ENCODE data around the gene PSMA2.

The PSMA2 gene

DNA sequence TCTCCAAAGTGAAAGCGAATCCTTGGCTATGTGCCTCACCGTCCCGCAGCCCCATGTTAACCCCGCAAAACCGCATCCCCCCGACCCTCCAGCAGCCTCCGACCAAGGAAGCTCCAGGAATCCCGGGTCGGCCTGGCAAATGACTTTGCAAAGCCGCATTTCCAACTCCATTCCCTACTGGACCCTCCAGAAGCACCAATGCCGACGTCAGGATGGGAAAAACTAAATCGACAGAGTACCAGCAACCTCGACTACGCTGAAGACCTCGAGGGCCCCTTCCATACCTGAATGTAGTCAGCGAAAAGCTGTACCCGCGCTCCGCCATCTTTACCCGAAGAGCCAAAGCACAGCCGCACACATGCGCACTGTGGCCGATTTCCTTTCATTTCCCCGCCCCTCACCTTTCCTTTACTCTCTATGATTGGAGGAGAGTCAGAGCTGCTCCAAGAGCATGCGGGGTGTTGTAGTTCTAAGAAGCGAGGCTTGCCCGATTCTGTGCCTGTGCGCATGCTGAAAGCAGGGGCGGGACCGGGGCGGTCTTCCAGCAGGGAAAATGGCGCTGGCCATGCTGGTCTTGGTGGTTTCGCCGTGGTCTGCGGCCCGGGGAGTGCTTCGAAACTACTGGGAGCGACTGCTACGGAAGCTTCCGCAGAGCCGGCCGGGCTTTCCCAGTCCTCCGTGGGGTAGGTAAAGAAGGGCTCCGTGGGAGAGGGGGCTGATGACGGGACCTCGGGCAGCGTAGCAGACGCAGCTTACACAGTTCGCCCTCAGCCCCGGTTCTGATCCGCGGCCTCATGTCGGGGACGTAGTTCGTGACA lies at the start of gene PSMA2, which contains the start of gene MRPL32:
TSS of gene PSMA2 (minus strand) at position 341 of the 818 bp plus-strand sequence. CDS start at position 325, 16 bp downstream.
TSS of gene MRPL32 (plus strand) at position 543 of the 818 bp plus-strand sequence. CDS start at position 554, 11 bp downstream.
- DNase-seq (ENCODE audit: low spot score), result peak; percentile 98

DNA sequence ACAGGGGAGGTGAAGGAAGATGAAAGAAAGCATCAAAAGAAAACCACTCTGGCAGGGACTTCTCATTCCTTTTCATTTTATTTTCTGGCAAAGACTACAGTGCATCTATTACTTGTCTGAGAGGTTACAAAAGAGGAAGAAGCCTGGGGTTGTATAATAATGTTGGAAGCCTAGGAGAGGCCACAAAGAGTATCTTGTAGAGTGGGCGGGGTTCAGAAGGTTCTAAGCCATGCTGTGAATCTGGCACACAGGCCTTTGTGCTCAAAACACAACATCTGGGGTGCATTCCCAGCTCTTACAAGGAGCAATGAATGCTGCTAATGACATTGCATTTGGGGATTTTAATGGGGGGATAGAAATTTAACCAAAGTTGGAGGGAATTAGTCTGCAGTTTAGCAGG lies 49.6 kb upstream of the PSMA2 start:
- DNase-seq (ENCODE audit: low spot score), result no peak

DNA sequence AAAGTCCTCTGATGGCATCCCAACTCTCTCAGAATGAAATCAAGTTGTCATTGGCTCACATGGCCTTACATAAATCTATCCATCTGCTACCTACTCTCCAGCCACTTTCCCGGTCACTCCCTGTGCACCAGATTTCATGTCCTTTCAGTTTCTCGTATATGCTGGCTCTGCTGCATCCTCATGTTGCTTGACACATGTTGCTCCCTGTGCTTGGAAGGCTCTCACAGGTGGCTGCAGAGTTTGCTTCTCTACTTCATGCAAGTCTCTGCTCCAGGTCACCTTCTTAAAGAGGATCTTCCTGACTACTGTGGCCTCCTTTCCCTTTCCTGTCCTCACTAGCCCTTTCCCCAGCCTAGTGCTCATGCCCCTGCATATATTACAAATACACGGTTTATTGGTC lies 48.5 kb upstream of the PSMA2 start:
- DNase-seq (ENCODE audit: low spot score), result no peak

DNA sequence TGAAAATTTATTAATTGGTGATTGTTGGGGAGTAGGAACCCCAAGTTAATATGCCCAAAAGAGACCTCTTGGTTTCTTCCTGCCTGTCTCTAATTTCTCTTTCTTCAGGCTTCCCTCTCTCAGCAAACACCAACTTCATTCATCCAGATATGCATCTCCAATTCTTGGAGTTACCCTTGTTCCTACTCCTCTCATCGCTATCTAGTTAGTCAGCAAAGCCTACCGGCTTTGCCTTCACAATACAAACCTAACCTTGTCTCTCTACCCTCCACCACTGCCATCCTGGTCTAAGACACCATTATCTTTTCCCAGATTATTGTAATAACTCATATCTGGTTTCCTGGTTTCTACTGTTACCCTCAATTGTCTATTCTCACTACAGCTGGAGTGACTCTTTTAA lies 48.1 kb upstream of the PSMA2 start:
- DNase-seq (ENCODE audit: low spot score), result no peak

DNA sequence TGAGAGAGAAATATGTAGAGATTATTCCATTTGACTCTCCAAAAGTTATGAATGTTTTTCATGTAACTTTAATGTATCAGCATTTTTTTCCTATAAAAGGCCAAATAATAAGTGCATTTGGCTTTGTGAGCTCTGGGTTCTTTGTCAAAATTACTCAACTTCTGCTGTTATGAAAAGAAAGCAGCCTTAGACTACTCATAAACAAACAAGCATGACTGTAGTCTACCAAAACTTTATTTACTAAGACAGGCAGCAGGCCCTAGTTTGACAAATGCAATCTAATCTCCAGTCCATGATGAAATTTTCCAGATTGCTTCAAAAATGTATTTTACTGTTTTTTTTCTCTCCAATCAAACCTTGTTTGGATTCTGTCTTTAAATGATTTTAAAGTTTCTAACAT lies 46.5 kb upstream of the PSMA2 start:
- no peak for DNase-seq (ENCODE audit: low spot score)

DNA sequence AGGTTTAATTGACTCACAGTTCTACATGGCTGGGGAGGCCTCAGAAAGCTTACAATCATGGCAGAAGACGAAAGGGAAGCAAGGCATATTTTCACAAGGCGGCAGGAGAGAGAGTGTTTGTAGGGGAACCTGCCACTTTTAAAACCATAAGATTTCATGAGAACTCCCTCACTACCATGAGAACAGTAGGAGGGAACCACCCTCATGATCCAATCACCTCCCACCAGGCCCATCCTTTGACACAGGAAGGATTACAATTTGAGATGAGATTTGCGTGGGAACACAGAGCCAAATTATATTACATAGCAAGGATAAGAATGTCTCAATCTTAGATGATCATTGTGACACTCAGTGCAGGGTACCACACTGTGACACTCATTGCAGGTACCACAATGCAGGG lies 44.4 kb upstream of the PSMA2 start:
- no peak for DNase-seq (ENCODE audit: low spot score)

DNA sequence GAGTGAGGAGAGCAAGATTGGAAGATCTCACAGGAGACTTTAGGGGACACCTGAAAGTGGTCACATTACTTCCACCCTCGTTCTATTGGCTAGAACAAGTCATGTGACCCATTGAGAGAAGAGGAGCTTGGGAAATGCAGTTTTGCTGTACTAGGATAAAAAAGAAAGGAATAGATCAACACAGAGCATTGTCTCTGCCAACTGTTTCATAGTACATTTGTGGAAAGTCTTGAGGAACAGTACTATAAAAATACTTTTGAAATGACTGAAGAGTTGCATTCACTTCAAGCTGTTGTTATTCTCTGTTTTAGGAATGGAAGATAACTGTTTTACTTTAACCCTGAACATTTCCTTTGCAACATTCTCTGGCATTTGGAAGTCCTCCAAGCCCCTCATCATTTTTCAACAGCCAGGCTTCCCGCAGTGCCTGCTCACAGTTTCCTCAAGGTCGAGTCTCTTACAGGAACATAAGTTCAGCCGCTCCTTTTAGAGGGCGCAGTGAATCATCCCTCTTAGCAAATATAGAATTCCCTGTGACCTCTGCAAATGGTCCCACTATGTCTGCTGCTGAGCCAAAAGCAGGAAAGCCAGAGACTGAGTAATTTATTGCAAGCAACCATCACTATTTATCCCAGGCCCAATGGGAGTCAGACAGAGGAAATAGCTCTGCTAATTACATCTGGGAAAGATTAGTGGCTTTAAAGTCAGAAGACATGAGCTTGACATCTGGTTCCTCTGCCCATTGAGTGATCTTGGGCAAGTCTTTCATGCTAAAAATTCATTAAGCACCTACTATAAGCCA lies 40.9 kb upstream of the PSMA2 start:
- no peak for DNase-seq (ENCODE audit: low spot score)

DNA sequence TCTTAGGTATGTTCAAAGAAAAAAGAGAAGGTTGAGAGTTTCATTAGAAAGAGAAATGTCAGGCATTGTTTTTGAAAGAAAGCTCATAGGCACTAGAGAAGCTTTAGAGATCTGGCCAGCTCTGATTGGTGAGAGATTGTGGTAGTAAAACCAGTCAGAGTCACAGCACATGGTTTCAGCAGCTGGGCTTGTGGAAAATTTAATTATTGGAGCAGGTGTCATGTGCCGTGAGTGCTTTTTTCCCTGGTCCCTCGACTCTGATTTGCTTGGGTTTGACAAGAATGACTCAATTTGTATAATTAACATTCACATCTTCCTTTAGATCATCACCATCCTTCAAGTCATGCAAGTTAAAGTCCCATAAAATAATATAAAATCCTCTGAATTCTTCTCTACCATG lies 35.4 kb upstream of the PSMA2 start:
- no peak for DNase-seq (ENCODE audit: low spot score)

DNA sequence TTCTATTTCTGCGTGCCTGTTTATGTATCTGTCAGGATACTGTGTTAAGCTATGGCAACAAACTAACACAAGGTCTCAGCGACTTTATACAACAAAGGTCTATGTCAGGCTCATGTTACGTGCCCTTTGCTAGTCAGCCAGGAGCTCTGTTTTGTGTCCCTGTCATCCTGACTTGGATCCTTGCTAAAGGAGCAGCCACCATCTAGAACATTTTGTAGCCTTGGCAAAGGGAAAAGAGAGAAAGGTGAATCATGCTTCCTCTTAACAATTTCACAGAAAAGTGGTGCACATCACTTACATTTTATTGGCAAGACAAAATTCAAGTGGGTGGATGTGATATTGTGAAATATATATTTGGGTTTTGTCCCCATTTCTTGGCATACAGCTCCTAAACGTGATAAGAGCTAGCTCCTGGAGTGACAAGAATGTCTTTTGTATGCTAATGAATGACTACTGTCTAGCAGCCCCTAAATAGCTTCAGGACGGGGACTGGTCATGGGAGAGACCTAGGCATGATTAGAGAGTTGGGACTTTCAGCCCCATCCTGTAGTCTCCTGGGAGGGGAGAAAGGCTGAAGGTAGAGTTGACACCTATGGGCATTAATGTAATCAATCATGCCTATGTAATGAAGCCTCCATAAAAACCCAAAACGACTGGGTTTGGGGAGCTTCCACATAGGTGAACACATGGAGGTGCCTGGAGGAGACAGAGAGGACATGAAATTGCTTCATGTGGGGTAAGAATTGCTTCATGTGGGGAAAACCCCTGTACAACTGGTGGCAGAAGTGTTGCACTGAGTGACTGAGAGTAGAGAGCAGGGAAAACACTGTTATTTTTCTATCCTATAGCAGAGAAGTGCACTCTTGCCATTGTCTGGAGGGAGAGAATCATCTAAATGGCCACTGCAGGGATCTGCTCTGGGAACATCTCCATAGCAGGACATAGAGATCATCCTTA lies 33.2 kb upstream of the PSMA2 start:
- DNase-seq (ENCODE audit: low spot score), result no peak

DNA sequence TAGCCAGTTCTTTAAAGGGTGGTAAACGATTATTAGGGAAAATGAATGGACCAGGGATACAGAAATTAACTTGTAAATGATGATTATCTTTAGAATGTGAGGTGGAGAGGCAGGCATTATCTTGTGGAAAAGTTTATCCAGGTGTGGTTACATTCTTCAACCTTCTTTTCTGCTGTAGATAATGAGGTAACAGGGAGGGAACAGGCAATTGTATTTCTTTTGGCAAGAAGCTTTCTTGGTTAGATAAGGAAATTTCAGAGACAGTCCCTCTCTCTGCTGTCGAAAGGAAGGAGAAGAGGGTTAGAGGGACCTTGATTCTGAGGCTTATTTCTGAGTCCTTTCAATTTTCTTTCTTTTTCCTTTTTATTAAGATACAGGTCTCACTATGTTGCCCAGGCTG lies 32.3 kb upstream of the PSMA2 start:
- no peak for DNase-seq (ENCODE audit: low spot score)

DNA sequence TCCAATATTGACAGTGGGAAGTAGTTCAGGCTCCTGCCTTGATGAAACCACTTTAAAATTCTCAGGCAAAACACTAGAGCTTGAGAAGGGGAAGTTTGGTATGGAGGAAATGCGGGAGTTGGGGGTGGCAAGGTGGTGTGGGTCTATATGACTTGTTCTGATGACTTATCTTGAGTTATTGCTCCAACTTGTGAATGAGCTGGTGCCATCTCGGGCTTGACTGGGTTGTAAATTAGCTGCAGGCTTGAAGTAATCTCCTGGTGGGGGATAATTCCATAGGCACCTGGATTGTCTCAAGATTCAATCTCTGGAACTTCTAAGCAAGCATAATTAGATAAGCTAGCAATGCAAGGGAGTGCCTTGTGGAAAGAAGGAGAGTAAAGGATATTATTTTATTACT lies 29.2 kb upstream of the PSMA2 start:
- DNase-seq (ENCODE audit: low spot score), result no peak

DNA sequence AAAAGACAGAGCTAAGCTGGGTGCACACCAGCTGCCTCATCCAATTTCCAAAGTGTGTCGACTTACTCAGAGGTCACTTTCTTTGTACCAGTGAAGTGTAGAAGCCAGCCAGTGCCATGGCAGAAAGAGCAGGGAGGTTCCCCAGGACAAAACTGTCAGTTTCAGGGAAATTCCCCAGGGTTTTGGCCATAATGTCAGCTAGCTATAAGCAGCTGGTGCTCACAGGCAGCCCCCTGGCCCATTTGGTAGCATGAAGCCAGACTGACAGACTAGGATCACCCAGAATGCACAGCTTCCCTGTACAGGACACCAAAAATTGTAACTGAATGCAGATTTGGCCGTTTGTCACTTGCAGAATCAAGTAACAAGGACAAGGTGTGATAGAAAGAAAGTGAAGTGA lies 28.8 kb upstream of the PSMA2 start:
- DNase-seq (ENCODE audit: low spot score), result no peak

DNA sequence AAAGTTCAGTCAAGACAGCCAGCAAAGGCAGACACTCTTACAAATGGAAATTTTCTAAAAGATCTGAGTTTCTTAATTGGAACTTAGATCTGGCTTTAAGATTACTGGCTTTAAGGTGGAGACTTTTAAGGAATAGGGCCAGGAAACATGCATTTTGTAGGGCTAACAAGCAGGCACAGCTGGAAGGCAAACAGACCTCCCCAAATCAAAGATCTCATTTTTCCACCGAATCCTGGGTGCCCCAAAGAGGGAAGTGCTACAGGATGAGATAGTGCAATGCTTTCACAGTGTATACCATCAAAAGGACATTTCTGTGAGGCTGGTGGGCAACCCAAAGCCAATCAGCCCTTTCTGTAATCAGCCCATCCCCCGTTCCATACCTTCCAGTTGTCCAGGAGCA lies 27.6 kb upstream of the PSMA2 start:
- no peak for DNase-seq (ENCODE audit: low spot score)

DNA sequence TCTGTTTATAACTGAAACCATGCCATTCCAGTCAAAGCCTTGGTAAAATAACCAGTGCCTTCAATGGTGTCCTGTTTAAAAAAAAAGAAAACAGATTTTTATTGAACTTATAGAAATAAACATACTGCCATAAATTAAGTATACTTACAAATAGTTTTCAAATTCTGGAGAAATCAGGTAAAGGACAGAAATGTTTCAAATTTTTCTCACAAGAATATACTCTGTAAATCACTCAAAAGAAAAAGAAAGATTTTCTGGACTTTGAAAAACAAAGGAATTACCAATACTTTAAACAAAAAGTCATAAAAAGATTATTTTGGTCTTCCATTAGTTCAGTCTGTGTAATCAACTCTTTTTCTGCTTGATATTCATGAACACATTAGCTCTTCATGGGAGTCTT lies 24.1 kb upstream of the PSMA2 start:
- no peak for DNase-seq (ENCODE audit: low spot score)

DNA sequence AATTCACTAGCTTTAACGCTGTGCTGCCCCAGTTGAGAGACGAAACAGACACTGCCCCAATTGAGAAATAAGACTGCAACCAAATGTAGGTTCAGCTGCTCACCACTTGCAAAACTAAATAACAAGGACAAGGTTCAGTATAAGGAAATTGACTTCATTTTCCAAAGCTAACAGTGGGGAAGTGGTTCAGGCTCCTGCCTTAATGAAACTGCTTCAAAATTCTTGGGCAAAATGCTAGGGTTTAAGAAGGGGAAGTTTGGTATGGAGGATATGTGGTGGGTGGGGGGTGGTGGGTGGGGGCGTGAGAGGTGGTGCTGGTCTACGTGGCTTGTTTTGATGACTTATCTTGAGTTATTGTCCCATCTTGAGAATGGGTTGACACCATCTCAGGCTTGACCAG lies 22.0 kb upstream of the PSMA2 start:
- DNase-seq (ENCODE audit: low spot score), result no peak

DNA sequence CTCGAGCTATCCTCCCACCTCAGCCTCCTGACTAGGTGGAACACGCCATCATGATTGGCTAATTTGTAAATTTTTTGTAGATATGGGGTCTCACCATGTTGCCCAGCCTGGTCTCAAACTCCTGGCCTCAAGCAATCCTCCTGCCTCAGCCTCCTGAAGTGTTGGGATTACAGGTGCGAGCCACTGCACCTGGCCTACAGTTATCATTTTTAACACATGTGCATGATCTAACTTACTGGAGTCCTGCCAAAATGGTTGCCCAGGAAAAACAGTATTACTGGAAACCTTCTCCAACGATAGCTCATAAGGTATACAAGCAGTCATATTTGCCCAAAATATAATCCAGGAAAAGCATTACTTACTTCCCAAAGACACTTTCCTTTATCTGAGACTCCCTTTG lies 20.4 kb upstream of the PSMA2 start:
- DNase-seq (ENCODE audit: low spot score), result no peak

DNA sequence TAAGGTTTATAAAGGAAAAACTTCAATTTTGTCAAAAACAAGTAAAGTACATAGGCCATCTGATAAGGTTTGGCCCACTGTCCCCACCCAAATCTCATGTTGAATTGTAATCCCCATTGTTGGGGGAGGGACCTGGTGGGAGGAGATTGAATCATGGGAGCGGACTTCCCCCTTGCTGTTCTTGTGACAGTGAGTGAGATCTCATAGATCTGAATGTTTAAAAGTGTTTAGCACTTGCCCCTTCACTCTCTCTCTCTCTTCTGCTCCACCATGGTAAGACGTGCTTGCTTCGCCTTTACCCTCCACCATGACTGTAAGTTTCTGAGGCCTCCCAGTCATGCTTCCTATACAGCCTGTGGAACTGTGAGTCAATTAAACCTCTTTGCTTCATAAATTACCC lies 18.4 kb upstream of the PSMA2 start:
- no peak for DNase-seq (ENCODE audit: low spot score)

DNA sequence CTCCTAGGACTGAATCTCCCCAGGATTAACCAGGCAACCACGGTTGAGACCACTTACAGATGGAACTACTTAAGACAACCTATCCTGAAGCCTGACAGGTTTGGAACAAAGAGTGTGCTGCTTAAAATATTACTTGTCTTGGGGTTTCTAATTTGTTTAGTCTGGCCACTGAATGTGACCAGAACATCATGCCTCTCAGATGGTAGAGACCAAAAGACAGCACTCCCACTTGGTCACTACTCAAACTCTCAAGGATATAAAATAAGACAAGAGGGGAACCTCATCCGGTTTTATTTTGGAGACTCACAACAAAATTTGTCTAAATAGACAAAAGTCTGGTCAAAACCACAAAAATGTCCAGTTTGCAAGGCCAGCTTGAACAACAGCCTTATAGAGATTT lies 15.5 kb upstream of the PSMA2 start:
- DNase-seq (ENCODE audit: low spot score), result no peak

DNA sequence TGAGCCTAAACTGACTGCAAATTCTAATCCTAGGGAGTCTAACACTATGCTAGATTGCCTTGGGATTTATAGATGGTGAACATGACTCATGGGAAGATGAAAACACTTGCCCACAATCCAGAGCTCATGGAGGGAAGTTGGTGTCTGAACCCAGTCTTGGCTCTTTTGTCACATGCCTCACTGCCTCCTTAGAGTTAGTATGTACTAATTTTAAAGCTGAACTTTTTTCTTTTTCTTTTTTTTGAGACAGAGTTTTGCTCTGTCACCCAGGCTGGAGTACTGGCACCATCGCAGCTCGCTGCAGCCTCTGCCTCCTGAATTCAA lies 14.6 kb upstream of the PSMA2 start:
- DNase-seq (ENCODE audit: low spot score), result no peak

DNA sequence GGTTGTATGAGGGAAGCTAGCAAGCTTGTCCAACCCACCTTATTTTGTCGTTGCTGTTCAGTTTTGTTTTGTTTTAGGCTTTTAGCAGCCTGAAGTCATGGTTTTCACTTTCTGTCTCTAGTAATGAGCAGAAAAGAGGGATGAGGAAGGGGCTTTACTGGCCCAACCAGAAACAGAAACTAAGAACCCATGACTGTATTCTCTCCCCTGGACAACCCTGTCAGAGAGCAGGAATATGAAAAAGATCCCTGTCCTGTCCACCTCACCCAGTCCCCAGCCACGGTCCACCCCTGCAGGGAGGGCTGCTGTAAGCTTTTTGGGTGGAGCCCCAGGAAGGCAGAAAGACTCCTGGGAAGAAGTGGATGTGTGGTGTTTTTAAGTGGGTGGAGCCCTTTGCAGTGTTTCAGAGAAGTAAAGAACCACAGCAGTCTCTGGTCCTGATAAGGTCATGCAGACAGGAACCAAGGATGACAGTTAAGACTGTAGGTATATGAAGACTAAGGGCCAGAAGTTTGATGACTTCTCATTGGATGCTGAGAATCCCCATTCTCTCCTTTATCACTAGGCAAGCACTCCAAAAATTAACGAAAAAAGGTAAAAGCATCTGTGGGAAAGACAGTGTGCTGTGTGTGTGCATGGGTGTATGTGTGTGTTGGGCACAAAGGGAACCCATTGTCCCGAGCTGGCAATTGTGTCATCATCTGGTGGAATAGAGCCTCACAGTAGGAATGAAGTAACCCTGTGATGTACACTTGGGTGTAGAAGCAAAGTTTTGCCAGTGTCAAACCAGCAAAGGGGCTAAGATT lies 14.1 kb upstream of the PSMA2 start:
- DNase-seq (ENCODE audit: low spot score), result no peak

All from germinal center (tissue), 1 donor.